ENCODE data around the gene SHISA6.

The SHISA6 gene

GRCh38 chr17:11240841-11241610, at the start of gene SHISA6:
SHISA6 (plus strand) TSS chr17:11241213.
- no peak for DNase-seq

- no peak for DNase-seq
Observed at GRCh38 chr17:11195801-11196200, 45.2 kb upstream of the SHISA6 start.

GRCh38 chr17:11204991-11205390, 36.0 kb upstream of the SHISA6 start:
- no peak for DNase-seq

- no peak for DNase-seq
Observed at GRCh38 chr17:11205659-11206058, 35.4 kb upstream of the SHISA6 start.

- DNase-seq: no peak
Observed at GRCh38 chr17:11209906-11210305, 31.1 kb upstream of the SHISA6 start.

- DNase-seq: no peak
Observed at GRCh38 chr17:11212792-11213191, 28.2 kb upstream of the SHISA6 start.

- DNase-seq: no peak
Observed at GRCh38 chr17:11216976-11217375, 24.0 kb upstream of the SHISA6 start.

GRCh38 chr17:11221196-11221595, 19.8 kb upstream of the SHISA6 start:
- DNase-seq: no peak

GRCh38 chr17:11221721-11222120, 19.3 kb upstream of the SHISA6 start:
- no peak for DNase-seq

GRCh38 chr17:11238705-11239104, 2.3 kb upstream of the SHISA6 start:
- no peak for DNase-seq

- no peak for DNase-seq
Observed at GRCh38 chr17:11239379-11239970, 1.5 kb upstream of the SHISA6 start.

GRCh38 chr17:11240041-11240840, 772 bp upstream of the SHISA6 start:
- no peak for DNase-seq

- no peak for DNase-seq
Observed at GRCh38 chr17:11241611-11242226, 706 bp downstream of the SHISA6 start.

- no peak for DNase-seq
Observed at GRCh38 chr17:11242411-11242810, 1.4 kb downstream of the SHISA6 start.

GRCh38 chr17:11244776-11245175, 3.8 kb downstream of the SHISA6 start:
- DNase-seq: no peak

GRCh38 chr17:11245187-11245586, 4.2 kb downstream of the SHISA6 start:
- DNase-seq: no peak

GRCh38 chr17:11245791-11246190, 4.8 kb downstream of the SHISA6 start:
- no peak for DNase-seq

GRCh38 chr17:11250161-11250560, 9.1 kb downstream of the SHISA6 start:
- no peak for DNase-seq

GRCh38 chr17:11251561-11252107, 10.6 kb downstream of the SHISA6 start:
- no peak for DNase-seq

GRCh38 chr17:11252146-11252545, 11.1 kb downstream of the SHISA6 start:
- no peak for DNase-seq

GRCh38 chr17:11256877-11257276, 15.9 kb downstream of the SHISA6 start:
- DNase-seq: no peak

GRCh38 chr17:11264183-11264871, 23.3 kb downstream of the SHISA6 start:
- DNase-seq: no peak

Data from CD4-positive, alpha-beta T cell treated with Interleukin-1 beta for 1 hour (primary cell).